Chondrocyte (in vitro differentiated cells): ENCODE results near the gene NSRP1. TPM values are rescaled to one million over a fixed set of nuclear protein-coding genes. Genes with fewer than 3 reads are reported as not detected.
"Not testable (repeated sequence)": the region's sequence is repeated elsewhere in the genome, so short reads cannot be mapped to it uniquely, and the experiment has no call there.

ENCODE experiments used
- DNase-seq: peaks from one replicate; pipeline ENCODE4 v3.0.0; 2021; ENCODE audit warnings: mixed read lengths, low spot score
- H3K27ac Mint-ChIP-seq: one replicate; pipeline ENCODE4 v1.8.0; 2021; ENCODE audit warnings: mild to moderate bottlenecking, moderate library complexity, mixed read lengths; ENCODE audit not compliant: unreplicated experiment
- H3K27me3 Mint-ChIP-seq: 2 replicates; pipeline ENCODE4 v1.8.0; 2021; ENCODE audit warnings: low read depth, mixed read lengths
- H3K36me3 Mint-ChIP-seq: 2 replicates; pipeline ENCODE4 v1.8.0; 2021; ENCODE audit warnings: low read depth, mixed read lengths
- H3K4me1 Mint-ChIP-seq: 2 replicates; pipeline ENCODE4 v1.8.0; 2021; ENCODE audit warnings: low read depth, mild to moderate bottlenecking, mixed read lengths
- H3K4me3 Mint-ChIP-seq: one replicate; pipeline ENCODE4 v1.8.0; 2021; ENCODE audit warnings: mild to moderate bottlenecking, moderate library complexity, mixed read lengths; ENCODE audit not compliant: unreplicated experiment
- H3K9me3 Mint-ChIP-seq: 2 replicates; pipeline ENCODE4 v1.8.0; 2021; ENCODE audit warnings: low read depth, mixed read lengths
- total RNA-seq: library from RNA; stranded (reverse); gene quantifications from 3 replicates; pipeline ENCODE4 v1.2.1, GENCODE V29; 2021
- TF ChIP-seq, protein P1 (sequence below): fragments of 200-600 bp; sonication (generic); IDR thresholded peaks from 2 replicates; pipeline ENCODE4 v1.5.0; 2021; ENCODE audit warnings: antibody characterized with exemption, mild to moderate bottlenecking, moderate library complexity

The NSRP1 gene
- total RNA-seq, 1 donor from 2014 or later = 19.2 TPM

DNA sequence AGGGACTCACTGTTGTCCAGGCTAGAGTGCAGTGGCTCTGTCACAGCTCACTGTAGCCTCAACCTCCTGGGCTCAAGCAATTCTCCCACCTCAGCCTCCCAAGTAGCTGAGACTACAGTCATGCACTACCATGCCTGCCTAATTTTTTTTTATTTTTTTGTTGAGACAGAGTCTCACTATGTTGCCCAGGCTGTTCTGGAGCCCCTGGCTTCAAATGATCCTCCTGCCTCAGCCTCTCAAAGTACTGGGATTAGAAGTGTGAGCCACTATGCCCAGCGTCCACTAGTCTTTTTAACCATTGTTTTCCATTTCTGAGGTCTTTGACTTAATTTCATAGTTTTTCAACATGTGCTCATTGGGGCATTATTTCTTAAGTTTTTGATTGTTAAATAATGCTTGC is 13.5 kb downstream of the NSRP1 start:
- Mint-ChIP-seq H3K36me3 (peaks cover 21% of the 10 kb centered on the region), H3K4me3 (no peak overlapping the region), H3K27ac (no peak overlapping the region)

DNA sequence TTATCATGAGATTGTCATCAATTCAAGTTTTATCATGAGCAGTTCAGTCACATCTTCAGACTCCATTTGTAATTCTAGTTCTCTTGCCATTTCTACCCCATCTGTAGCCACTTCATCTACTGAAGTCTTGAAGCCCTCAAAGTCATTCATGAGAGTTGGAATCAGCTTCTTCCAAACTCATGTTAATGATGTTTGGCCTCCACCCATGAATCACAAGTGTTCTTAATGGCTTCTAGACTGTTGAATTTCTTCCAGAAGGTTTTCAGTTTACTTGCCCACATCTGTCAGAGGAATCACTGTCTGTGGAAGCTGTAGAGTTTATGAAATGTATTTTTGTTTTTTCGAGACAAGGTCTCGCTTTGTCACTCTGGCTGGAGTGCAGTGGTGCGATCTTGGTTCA is 16.0 kb downstream of the NSRP1 start:
- Mint-ChIP-seq H3K27ac (no peak overlapping the region), H3K36me3 (peaks cover 21% of the 10 kb centered on the region), H3K4me3 (no peak overlapping the region), H3K9me3 (no peaks in the 10 kb centered on the region), H3K27me3 (no peaks in the 10 kb centered on the region), H3K4me1 (peaks cover 5% of the 10 kb centered on the region)
- TF ChIP-seq, protein P1, sequence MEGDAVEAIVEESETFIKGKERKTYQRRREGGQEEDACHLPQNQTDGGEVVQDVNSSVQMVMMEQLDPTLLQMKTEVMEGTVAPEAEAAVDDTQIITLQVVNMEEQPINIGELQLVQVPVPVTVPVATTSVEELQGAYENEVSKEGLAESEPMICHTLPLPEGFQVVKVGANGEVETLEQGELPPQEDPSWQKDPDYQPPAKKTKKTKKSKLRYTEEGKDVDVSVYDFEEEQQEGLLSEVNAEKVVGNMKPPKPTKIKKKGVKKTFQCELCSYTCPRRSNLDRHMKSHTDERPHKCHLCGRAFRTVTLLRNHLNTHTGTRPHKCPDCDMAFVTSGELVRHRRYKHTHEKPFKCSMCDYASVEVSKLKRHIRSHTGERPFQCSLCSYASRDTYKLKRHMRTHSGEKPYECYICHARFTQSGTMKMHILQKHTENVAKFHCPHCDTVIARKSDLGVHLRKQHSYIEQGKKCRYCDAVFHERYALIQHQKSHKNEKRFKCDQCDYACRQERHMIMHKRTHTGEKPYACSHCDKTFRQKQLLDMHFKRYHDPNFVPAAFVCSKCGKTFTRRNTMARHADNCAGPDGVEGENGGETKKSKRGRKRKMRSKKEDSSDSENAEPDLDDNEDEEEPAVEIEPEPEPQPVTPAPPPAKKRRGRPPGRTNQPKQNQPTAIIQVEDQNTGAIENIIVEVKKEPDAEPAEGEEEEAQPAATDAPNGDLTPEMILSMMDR = no peak
- no peak for DNase-seq

More for the DNA sequence above, 13.5 kb downstream of the NSRP1 start:
- Mint-ChIP-seq H3K9me3 (no peaks in the 10 kb centered on the region), H3K4me1 (peaks cover 3% of the 10 kb centered on the region), H3K27me3 (no peaks in the 10 kb centered on the region)
- TF ChIP-seq, protein P1 = no peak
- no peak for DNase-seq

DNA sequence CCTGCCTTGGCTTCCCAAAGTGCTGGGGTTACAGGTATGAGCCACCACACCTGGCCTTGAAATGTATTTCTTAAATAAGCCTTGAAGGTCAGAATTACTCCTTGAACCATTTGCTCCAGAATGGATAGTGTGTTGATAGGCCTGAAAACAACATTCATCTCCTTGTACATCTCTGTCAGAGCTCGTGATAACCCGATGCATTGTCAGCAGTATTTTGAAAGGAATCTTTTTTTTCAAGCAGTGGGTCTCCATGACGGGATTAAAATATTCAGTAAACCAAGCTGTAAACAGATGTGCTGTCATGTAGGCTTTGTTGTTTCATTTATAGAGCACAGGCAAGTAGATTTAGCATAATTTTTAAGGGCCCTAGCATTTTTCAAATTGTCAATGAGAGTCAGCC is 16.6 kb downstream of the NSRP1 start:
- Mint-ChIP-seq H3K9me3 (no peaks in the 10 kb centered on the region), H3K27ac (no peak overlapping the region), H3K27me3 (no peaks in the 10 kb centered on the region), H3K36me3 (peaks cover 21% of the 10 kb centered on the region), H3K4me1 (peaks cover 5% of the 10 kb centered on the region), H3K4me3 (no peak overlapping the region)
- TF ChIP-seq, protein P1 = no peak
- no peak for DNase-seq

DNA sequence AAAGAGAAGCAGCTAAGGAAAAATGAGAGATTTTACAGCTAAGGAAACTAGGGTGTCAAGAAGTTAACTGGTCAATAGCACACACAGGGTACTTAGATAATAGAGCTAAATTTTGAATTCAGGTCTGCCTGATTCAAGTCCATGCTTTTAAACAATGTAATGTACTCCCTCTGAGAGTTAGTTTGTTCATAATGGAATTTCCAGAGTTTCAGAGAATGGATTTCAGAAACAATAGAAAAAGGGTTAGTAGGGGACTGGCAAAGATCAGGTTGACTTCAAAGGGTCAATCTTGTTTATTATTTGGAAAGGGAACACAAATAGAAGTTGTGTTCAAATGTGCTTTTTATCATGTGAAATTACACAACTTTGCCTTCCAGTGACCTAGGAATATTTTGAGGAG is 17.9 kb downstream of the NSRP1 start:
- peaks cover 21% of the 10 kb centered on the region for H3K36me3 Mint-ChIP-seq
- no peak overlapping the region for H3K27ac Mint-ChIP-seq
- no peak for DNase-seq

DNA sequence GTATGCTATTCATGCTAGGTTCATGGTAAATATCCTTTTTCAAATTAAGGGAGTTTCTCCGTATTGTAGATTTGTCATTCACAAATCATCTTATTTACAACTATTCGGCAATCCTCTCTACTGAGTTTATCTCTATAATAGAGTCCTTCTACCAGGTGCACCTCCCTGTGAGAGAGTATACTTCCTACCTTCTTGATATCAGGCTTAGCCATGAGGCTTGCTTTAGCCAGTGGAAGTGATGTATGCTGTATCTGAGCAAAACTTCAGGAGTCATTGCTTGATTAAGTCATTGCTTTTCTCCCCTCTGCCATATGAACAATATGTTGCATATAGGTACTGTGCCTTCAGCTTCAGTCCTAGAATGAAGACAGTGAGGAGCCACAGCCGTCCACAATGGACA is 20.5 kb downstream of the NSRP1 start:
- TF ChIP-seq, protein P1 = no peak
- Mint-ChIP-seq H3K27ac (no peak overlapping the region), H3K4me1 (peaks cover 5% of the 10 kb centered on the region), H3K9me3 (no peaks in the 10 kb centered on the region), H3K4me3 (no peak overlapping the region), H3K27me3 (no peaks in the 10 kb centered on the region), H3K36me3 (peaks cover 15% of the 10 kb centered on the region)
- DNase-seq = no peak

More for the DNA sequence above, 17.9 kb downstream of the NSRP1 start:
- no peaks in the 10 kb centered on the region for H3K9me3 Mint-ChIP-seq
- TF ChIP-seq, protein P1 = no peak
- H3K4me1 Mint-ChIP-seq = peaks cover 5% of the 10 kb centered on the region
- no peaks in the 10 kb centered on the region for H3K27me3 Mint-ChIP-seq
- H3K4me3 Mint-ChIP-seq = no peak overlapping the region

DNA sequence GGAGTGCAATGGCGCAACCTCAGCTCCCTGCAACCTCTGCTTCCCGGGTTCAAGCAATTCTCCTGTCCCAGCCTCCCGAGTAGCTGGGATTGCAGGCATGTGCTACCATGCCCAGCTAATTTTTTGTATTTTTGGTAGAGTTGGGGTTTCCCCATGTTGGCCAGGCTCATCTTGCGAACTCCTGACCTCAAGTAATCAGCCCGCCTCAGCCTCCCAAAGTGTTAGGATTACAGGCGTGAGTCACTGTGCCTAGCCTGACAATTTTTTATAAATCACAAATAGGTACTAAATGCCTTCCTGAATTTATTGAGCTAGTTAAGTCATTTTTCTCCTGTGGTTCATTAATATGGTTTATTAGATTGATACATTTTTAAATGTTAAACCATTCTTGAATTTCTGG is 31.2 kb downstream of the NSRP1 start:
- H3K9me3 Mint-ChIP-seq, H3K27ac Mint-ChIP-seq, H3K27me3 Mint-ChIP-seq, H3K4me1 Mint-ChIP-seq, H3K36me3 Mint-ChIP-seq, H3K4me3 Mint-ChIP-seq, DNase-seq: not testable (repeated sequence)
